NCI-H1417 treated with DMSO at 0.1 percent for 48 hours (cell line): ENCODE measurements around the gene SHE.

Experiments used
- DNase-seq: peaks from one replicate; lab custom pipeline; 2025; lab: John Stamatoyannopoulos, UW

Gene SHE

GRCh38 chr1:154446789-154447188 is 55.4 kb downstream of the SHE start:
- no peak for DNase-seq

- DNase-seq, result no peak
Observed at GRCh38 chr1:154446292-154446691, 55.9 kb downstream of the SHE start.

GRCh38 chr1:154445040-154445472 is 57.2 kb downstream of the SHE start:
- no peak for DNase-seq

- DNase-seq, result no peak
Observed at GRCh38 chr1:154443274-154444013, 58.8 kb downstream of the SHE start.

- no peak for DNase-seq
Observed at GRCh38 chr1:154442006-154442740, 60.0 kb downstream of the SHE start.

- DNase-seq, result no peak
Observed at GRCh38 chr1:154441241-154441888, 60.8 kb downstream of the SHE start.

GRCh38 chr1:154440036-154440804 is 62.0 kb downstream of the SHE start:
- no peak for DNase-seq

- no peak for DNase-seq
Observed at GRCh38 chr1:154436433-154436832, 65.8 kb downstream of the SHE start.

- DNase-seq, result no peak
Observed at GRCh38 chr1:154435599-154436200, 66.5 kb downstream of the SHE start.

GRCh38 chr1:154434346-154435085 is 67.7 kb downstream of the SHE start:
- DNase-seq, result no peak

GRCh38 chr1:154433161-154433764 is 68.9 kb downstream of the SHE start:
- DNase-seq, result no peak

GRCh38 chr1:154431586-154432373 is 70.4 kb downstream of the SHE start:
- DNase-seq, result no peak

- DNase-seq, result no peak
Observed at GRCh38 chr1:154430903-154431302, 71.3 kb downstream of the SHE start.

GRCh38 chr1:154429841-154430611 is 72.2 kb downstream of the SHE start:
- DNase-seq, result no peak
